HEK293 (cell line): ENCODE results near the gene HK2.

ENCODE experiments used
- CTCF ChIA-PET: fragments of 350-600 bp; formaldehyde crosslinking; extraction: SDS; loops from one replicate; lab custom pipeline; 2021; ENCODE audit warnings: antibody characterized with exemption; lab: Yijun Ruan, JAX
- POLR2A ChIA-PET: fragments of 300-600 bp; formaldehyde crosslinking; extraction: SDS; loops from one replicate; lab custom pipeline; 2020; ENCODE audit warnings: antibody characterized with exemption, inconsistent platforms; lab: Yijun Ruan, JAX
- H3K27ac ChIP-seq: fragments of 200-500 bp; sonication (Bioruptor generic); 2 replicates; pipeline ENCODE4 v1.5.1; 2014; ENCODE audit warnings: low read depth, low read length, control low read depth, inconsistent platforms; ENCODE audit errors: extremely low read depth
- H3K36me3 ChIP-seq, 2 experiments: fragments of 200-500 bp in 1 of 2; sonication (Bioruptor generic) in 1 of 2; 1 replicate in 1 of 2; 2 replicates in 1 of 2; pipeline ENCODE4 v1.5.1; 2014 to 2017; ENCODE audit warnings: inconsistent platforms in 2 of 2, low read length in 2 of 2; ENCODE audit not compliant: control insufficient read depth in 2 of 2, insufficient read depth in 1 of 2
- H3K4me1 ChIP-seq: fragments of 200-500 bp; sonication (Bioruptor generic); 2 replicates; pipeline ENCODE4 v1.5.1; 2014; ENCODE audit warnings: mild to moderate bottlenecking, low read length, inconsistent platforms; ENCODE audit not compliant: control insufficient read depth, insufficient read depth
- H3K4me3 ChIP-seq: 2 replicates; pipeline ENCODE4 v1.5.1; 2011; ENCODE audit warnings: low read depth, mild to moderate bottlenecking, control low read depth, low read length, moderate library complexity
- H3K9me3 ChIP-seq: fragments of 200-500 bp; sonication (Bioruptor generic); 2 replicates; pipeline ENCODE4 v1.5.1; 2014; ENCODE audit warnings: low read depth, low read length, inconsistent platforms; ENCODE audit not compliant: control insufficient read depth, insufficient read depth
- KLF1 ChIP-seq: fragments of 450-650 bp; formaldehyde crosslinking; IDR thresholded peaks from 2 replicates; pipeline ENCODE4 v1.5.1; 2016; ENCODE audit warnings: missing biosample characterization, missing genetic modification characterization
- KLF8 ChIP-seq: fragments of 450-650 bp; formaldehyde crosslinking; IDR thresholded peaks from 2 replicates; pipeline ENCODE4 v1.5.1; 2016; ENCODE audit warnings: missing biosample characterization, missing genetic modification characterization
- TRIM28 ChIP-seq: IDR thresholded peaks from 2 replicates; pipeline ENCODE4 v1.6.1; 2011; ENCODE audit warnings: low read length, control low read depth, borderline replicate concordance
- ZBTB17 ChIP-seq: fragments of 450-650 bp; formaldehyde crosslinking; IDR thresholded peaks from 2 replicates; pipeline ENCODE4 v1.5.1; 2016; ENCODE audit warnings: missing biosample characterization, missing genetic modification characterization
- ZIC2 ChIP-seq: fragments of 450-650 bp; formaldehyde crosslinking; IDR thresholded peaks from 2 replicates; pipeline ENCODE4 v1.5.1; 2016; ENCODE audit warnings: missing biosample characterization, missing genetic modification characterization
- ZNF433 ChIP-seq: fragments of 450-650 bp; formaldehyde crosslinking; IDR thresholded peaks from 2 replicates; pipeline ENCODE4 v1.5.1; 2016; ENCODE audit warnings: missing biosample characterization, missing genetic modification characterization, low read depth
- ZNF514 ChIP-seq: fragments of 450-650 bp; formaldehyde crosslinking; IDR thresholded peaks from 2 replicates; pipeline ENCODE4 v1.5.1; 2016; ENCODE audit warnings: missing biosample characterization, missing genetic modification characterization
- ZNF555 ChIP-seq: fragments of 450-650 bp; formaldehyde crosslinking; conservative IDR thresholded peaks from 2 replicates; pipeline ENCODE4 v1.5.1; 2017; ENCODE audit warnings: missing biosample characterization, mild to moderate bottlenecking, missing genetic modification characterization, inconsistent platforms
- ZNF585B ChIP-seq: fragments of 450-650 bp; formaldehyde crosslinking; IDR thresholded peaks from 2 replicates; pipeline ENCODE4 v1.5.1; 2016; ENCODE audit warnings: missing biosample characterization, missing genetic modification characterization
- TF ChIP-seq, protein P1 (sequence below): fragments of 450-650 bp; formaldehyde crosslinking; IDR thresholded peaks from 2 replicates; pipeline ENCODE4 v1.5.1; 2016; ENCODE audit warnings: missing biosample characterization, missing genetic modification characterization
- TF ChIP-seq, protein P2 (sequence below): fragments of 450-650 bp; formaldehyde crosslinking; IDR thresholded peaks from 2 replicates; pipeline ENCODE4 v1.5.0; 2017; ENCODE audit warnings: missing biosample characterization, missing genetic modification characterization, borderline replicate concordance
- TF ChIP-seq, protein P3 (sequence below): fragments of 450-650 bp; formaldehyde crosslinking; IDR thresholded peaks from 2 replicates; pipeline ENCODE4 v1.5.1; 2016; ENCODE audit warnings: missing biosample characterization, missing genetic modification characterization, borderline replicate concordance
- TF ChIP-seq, protein P4 (sequence below): fragments of 450-650 bp; formaldehyde crosslinking; IDR thresholded peaks from 2 replicates; pipeline ENCODE4 v1.5.1; 2016; ENCODE audit warnings: missing biosample characterization, missing genetic modification characterization

Gene HK2

DNA sequence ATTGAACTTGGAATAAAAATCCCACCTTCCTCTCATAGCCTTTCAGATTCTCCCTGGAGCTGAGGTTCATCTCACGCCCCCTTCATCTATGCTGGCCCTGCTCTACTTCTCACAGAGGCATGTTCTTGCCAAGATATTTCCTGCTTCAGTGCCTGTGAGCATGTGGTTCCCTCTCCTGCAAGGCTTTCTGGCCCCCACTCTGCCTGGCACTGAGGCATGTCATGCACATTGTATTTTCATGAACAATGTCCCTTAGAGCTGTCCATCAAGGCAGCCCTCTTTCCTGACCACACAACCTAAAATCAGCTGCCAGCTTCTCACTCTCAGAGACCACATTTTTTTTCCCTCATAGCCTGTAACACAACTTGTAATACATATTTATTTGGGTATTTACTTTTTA is 18.0 kb upstream of the HK2 start:
- Histone ChIP-seq H3K9me3 (no peaks in the 10 kb centered on the region), H3K36me3 (no peaks in the 10 kb centered on the region), H3K4me3 (no peak overlapping the region), H3K4me1 (no peaks in the 10 kb centered on the region; the same call in 1 of the 2 replicates), H3K27ac (no peak overlapping the region)
- ChIA-PET CTCF (interaction anchor here (0.6 to 1.0 kb wide), 2 partner anchors 20 to 144 kb away, joined by 5 read pairs; no protein-coding TSS in a partner anchor), POLR2A (no interaction called here)
- TF ChIP-seq KLF8 (tag by site-specific recombination) (no peak), ZNF433 (tag by site-specific recombination) (no peak), TRIM28 (no peak), ZNF555 (tag by site-specific recombination) (no peak), KLF1 (no peak), ZNF585B (tag by site-specific recombination) (no peak), ZNF514 (tag by site-specific recombination) (no peak)
- TF ChIP-seq, protein P1, sequence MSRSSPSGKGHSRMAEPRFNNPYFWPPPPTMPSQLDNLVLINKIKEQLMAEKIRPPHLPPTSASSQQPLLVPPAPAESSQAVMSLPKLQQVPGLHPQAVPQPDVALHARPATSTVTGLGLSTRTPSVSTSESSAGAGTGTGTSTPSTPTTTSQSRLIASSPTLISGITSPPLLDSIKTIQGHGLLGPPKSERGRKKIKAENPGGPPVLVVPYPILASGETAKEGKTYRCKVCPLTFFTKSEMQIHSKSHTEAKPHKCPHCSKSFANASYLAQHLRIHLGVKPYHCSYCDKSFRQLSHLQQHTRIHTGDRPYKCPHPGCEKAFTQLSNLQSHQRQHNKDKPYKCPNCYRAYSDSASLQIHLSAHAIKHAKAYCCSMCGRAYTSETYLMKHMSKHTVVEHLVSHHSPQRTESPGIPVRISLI (tag by site-specific recombination) = no peak
- TF ChIP-seq, protein P2, sequence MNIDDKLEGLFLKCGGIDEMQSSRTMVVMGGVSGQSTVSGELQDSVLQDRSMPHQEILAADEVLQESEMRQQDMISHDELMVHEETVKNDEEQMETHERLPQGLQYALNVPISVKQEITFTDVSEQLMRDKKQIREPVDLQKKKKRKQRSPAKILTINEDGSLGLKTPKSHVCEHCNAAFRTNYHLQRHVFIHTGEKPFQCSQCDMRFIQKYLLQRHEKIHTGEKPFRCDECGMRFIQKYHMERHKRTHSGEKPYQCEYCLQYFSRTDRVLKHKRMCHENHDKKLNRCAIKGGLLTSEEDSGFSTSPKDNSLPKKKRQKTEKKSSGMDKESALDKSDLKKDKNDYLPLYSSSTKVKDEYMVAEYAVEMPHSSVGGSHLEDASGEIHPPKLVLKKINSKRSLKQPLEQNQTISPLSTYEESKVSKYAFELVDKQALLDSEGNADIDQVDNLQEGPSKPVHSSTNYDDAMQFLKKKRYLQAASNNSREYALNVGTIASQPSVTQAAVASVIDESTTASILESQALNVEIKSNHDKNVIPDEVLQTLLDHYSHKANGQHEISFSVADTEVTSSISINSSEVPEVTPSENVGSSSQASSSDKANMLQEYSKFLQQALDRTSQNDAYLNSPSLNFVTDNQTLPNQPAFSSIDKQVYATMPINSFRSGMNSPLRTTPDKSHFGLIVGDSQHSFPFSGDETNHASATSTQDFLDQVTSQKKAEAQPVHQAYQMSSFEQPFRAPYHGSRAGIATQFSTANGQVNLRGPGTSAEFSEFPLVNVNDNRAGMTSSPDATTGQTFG = no peak
- TF ChIP-seq, protein P3, sequence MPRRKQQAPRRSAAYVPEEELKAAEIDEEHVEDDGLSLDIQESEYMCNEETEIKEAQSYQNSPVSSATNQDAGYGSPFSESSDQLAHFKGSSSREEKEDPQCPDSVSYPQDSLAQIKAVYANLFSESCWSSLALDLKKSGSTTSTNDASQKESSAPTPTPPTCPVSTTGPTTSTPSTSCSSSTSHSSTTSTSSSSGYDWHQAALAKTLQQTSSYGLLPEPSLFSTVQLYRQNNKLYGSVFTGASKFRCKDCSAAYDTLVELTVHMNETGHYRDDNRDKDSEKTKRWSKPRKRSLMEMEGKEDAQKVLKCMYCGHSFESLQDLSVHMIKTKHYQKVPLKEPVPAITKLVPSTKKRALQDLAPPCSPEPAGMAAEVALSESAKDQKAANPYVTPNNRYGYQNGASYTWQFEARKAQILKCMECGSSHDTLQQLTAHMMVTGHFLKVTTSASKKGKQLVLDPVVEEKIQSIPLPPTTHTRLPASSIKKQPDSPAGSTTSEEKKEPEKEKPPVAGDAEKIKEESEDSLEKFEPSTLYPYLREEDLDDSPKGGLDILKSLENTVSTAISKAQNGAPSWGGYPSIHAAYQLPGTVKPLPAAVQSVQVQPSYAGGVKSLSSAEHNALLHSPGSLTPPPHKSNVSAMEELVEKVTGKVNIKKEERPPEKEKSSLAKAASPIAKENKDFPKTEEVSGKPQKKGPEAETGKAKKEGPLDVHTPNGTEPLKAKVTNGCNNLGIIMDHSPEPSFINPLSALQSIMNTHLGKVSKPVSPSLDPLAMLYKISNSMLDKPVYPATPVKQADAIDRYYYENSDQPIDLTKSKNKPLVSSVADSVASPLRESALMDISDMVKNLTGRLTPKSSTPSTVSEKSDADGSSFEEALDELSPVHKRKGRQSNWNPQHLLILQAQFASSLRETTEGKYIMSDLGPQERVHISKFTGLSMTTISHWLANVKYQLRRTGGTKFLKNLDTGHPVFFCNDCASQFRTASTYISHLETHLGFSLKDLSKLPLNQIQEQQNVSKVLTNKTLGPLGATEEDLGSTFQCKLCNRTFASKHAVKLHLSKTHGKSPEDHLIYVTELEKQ (tag by site-specific recombination) = no peak

DNA sequence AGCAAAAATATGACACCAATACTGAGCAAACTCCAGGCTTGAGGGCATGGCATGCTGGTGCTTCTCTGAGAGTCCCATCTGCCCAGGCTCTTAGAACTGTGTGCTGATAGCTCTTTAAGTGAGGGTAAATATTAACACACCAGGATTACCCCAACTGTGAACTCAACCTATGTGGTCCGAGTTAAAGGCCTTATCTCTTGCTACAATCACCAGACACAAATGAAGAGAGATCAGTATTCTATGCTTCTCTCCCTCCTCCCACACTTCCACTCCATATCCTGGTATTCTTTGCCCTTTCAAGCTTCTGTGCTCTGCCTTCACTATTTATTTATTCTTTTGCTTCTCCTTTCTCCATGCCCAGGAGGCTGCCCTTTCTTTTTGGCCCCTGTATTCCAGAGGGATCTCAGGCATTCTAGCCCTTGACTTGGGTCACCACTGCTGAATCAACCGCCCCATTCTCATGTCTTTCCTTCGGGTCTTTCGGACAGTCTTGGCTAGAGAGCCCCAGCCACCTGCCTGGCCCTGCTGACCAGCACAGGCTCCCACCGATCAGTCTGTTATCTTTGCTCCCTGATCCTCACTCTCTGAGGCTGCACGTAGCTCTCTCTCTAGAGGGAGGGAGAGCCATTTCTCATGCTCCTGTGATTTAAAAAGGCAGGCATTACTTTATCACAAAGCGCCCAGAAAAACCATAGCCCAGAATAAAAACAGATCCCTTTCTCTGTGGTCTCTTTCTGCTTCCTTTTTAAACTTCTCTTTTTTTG is 17.2 kb upstream of the HK2 start:
- Histone ChIP-seq H3K4me3 (no peak overlapping the region), H3K36me3 (no peaks in the 10 kb centered on the region), H3K4me1 (no peaks in the 10 kb centered on the region; the same call in 1 of the 2 replicates), H3K9me3 (no peaks in the 10 kb centered on the region), H3K27ac (no peak overlapping the region)
- CTCF ChIA-PET = interaction anchor here (1.0 kb wide), 1 partner anchor 20 kb away, joined by 5 read pairs; no protein-coding TSS in a partner anchor
- POLR2A ChIA-PET = no interaction called here
- TF ChIP-seq ZBTB17 (tag by site-specific recombination) (peak; percentile 43; the same call in 1 of the 2 replicates), ZIC2 (tag by site-specific recombination) (peak; percentile 43; the same call in 1 of the 2 replicates)
- TF ChIP-seq, protein P4, sequence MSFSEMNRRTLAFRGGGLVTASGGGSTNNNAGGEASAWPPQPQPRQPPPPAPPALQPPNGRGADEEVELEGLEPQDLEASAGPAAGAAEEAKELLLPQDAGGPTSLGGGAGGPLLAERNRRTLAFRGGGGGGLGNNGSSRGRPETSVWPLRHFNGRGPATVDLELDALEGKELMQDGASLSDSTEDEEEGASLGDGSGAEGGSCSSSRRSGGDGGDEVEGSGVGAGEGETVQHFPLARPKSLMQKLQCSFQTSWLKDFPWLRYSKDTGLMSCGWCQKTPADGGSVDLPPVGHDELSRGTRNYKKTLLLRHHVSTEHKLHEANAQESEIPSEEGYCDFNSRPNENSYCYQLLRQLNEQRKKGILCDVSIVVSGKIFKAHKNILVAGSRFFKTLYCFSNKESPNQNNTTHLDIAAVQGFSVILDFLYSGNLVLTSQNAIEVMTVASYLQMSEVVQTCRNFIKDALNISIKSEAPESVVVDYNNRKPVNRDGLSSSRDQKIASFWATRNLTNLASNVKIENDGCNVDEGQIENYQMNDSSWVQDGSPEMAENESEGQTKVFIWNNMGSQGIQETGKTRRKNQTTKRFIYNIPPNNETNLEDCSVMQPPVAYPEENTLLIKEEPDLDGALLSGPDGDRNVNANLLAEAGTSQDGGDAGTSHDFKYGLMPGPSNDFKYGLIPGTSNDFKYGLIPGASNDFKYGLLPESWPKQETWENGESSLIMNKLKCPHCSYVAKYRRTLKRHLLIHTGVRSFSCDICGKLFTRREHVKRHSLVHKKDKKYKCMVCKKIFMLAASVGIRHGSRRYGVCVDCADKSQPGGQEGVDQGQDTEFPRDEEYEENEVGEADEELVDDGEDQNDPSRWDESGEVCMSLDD (tag by site-specific recombination) = no peak
